K562 (cell line): ENCODE results near the gene CDT1. TPM values are rescaled to one million over a fixed set of nuclear protein-coding genes. Genes with fewer than 3 reads are reported as not detected.
A peak's percentile ranks its signal among the peaks of the same experiment; 100 is the strongest.

ENCODE experiments used
- ERF ChIP-seq: fragments of 450-650 bp; formaldehyde crosslinking; IDR thresholded peaks from 2 replicates; pipeline ENCODE4 v1.4.0; 2020; ENCODE audit warnings: mild to moderate bottlenecking, mixed read lengths
- HDAC1 ChIP-seq, 2 experiments: fragments of 450-650 bp; IDR thresholded peaks; 2 replicates each; pipeline ENCODE4 v1.6.1; 2016 to 2017; ENCODE audit warnings: inconsistent platforms in 1 of 2, mild to moderate bottlenecking in 1 of 2, moderate library complexity in 1 of 2
- KAT7 ChIP-seq: sonication (generic); formaldehyde crosslinking; IDR thresholded peaks from 2 replicates; pipeline ENCODE4 v1.8.0; 2022; ENCODE audit warnings: missing genetic modification reagents, mild to moderate bottlenecking, borderline replicate concordance
- KDM1A ChIP-seq, 2 experiments: fragments of 450-650 bp; IDR thresholded peaks; 2 replicates each; pipeline ENCODE4 v1.6.1; 2016; ENCODE audit warnings: mild to moderate bottlenecking in 2 of 2
- MAFG ChIP-seq: fragments of 450-650 bp; conservative IDR thresholded peaks from 2 replicates; pipeline ENCODE4 v1.6.1; 2016; ENCODE audit warnings: missing genetic modification characterization, missing compliant biosample characterization
- MYC ChIP-seq, 2 experiments: fragments of 250-450 bp in 1 of 2; sonication (Bioruptor Pico) in 1 of 2; IDR thresholded peaks; 2 replicates each; pipeline versions ENCODE4 v1.5.1 to v1.6.1; 2012 to 2021; ENCODE audit warnings: low read depth in 2 of 2, borderline replicate concordance in 1 of 2, improper control_type of control experiment in 1 of 2, low read length in 1 of 2, mild to moderate bottlenecking in 1 of 2, moderate library complexity in 1 of 2
- PHF20 ChIP-seq: fragments of 450-650 bp; IDR thresholded peaks from 2 replicates; pipeline ENCODE4 v1.6.1; 2018; ENCODE audit not compliant: partially characterized antibody
- RFX7 ChIP-seq: fragments of 250-450 bp; sonication (Bioruptor Pico); IDR thresholded peaks from 2 replicates; pipeline ENCODE4 v1.5.1; 2021; ENCODE audit warnings: mild to moderate bottlenecking
- TAL1 ChIP-seq: fragments of 450-650 bp; IDR thresholded peaks from 2 replicates; pipeline ENCODE4 v1.6.1; 2016; ENCODE audit warnings: mild to moderate bottlenecking
- TEAD4 ChIP-seq, 2 experiments: sonication (generic) in 1 of 2; formaldehyde crosslinking in 1 of 2; IDR thresholded peaks; 2 replicates each; pipeline versions ENCODE4 v1.6.1 to v1.8.0; 2012 to 2022; ENCODE audit warnings: borderline replicate concordance in 1 of 2, inconsistent platforms in 1 of 2, low read length in 1 of 2, mild to moderate bottlenecking in 1 of 2, missing genetic modification reagents in 1 of 2
- ZKSCAN1 ChIP-seq: fragments of 150-350 bp; IDR thresholded peaks from 2 replicates; pipeline ENCODE4 v1.6.1; 2016; ENCODE audit warnings: low read depth, low read length
- ZNF324 ChIP-seq: fragments of 250-450 bp; sonication (Bioruptor Pico); IDR thresholded peaks from 2 replicates; pipeline ENCODE4 v1.4.0; 2020; ENCODE audit warnings: mild to moderate bottlenecking
- polyA plus RNA-seq, 8 experiments: library from polyadenylated mRNA; depleted of rRNA in 4 of 8; stranded (reverse) in 5 of 8; unstranded in 3 of 8; fragments of >200 nt; fragmentation: Nextera tagmentation in 2 of 8; fragmentation: Illumina TruSeq in 1 of 8; extraction: Ambion mirVana in 2 of 8; extraction: Trizol in 1 of 8; gene quantifications; 2 replicates each; pipeline versions ENCODE4 v1.2.1 to v1.2.3, GENCODE V29; 2011 to 2014; ENCODE audit warnings: inconsistent platforms in 1 of 8, missing spikeins in 1 of 8
- total RNA-seq, 7 experiments: library from RNA; depleted of rRNA in 6 of 7; stranded (reverse); fragments of >200 nt in 6 of 7; fragmentation: Illumina TruSeq in 2 of 7; extraction: Trizol in 2 of 7; gene quantifications; 2 replicates each; pipeline versions ENCODE4 v1.2.1 to v1.2.3, GENCODE V29; 2011 to 2021; ENCODE audit warnings: low replicate concordance in 1 of 7
- TF ChIP-seq, protein P1 (sequence below), 2 experiments: fragments of 150-350 bp in 1 of 2; IDR thresholded peaks; 2 replicates each; pipeline ENCODE4 v1.6.1; 2012 to 2016; ENCODE audit warnings: low read depth in 2 of 2, low read length in 2 of 2, mild to moderate bottlenecking in 1 of 2, moderate library complexity in 1 of 2
- TF ChIP-seq, protein P2 (sequence below): fragments of 450-650 bp; IDR thresholded peaks from 2 replicates; pipeline ENCODE4 v1.6.1; 2016; ENCODE audit warnings: antibody characterized with exemption
- TF ChIP-seq, protein P3 (sequence below): fragments of 450-650 bp; formaldehyde crosslinking; IDR thresholded peaks from 2 replicates; pipeline ENCODE4 v1.4.0; 2020; ENCODE audit warnings: mild to moderate bottlenecking, moderate library complexity
- TF ChIP-seq, protein P4 (sequence below), 2 experiments: fragments of 450-650 bp; conservative IDR thresholded peaks; 2 replicates each; pipeline ENCODE4 v1.6.1; 2017; ENCODE audit warnings: mild to moderate bottlenecking in 2 of 2, moderate library complexity in 2 of 2
- TF ChIP-seq, protein P5 (sequence below): fragments of 450-650 bp; formaldehyde crosslinking; IDR thresholded peaks from 2 replicates; pipeline ENCODE4 v1.4.0; 2020; ENCODE audit warnings: mild to moderate bottlenecking, moderate library complexity

The CDT1 gene
- total and polyA plus RNA-seq, 9 of the 15 experiments (the other 6 are each of a cell fraction or from before 2014, with no cell fraction given): 0.92 to 178 (median 14.2) TPM

DNA sequence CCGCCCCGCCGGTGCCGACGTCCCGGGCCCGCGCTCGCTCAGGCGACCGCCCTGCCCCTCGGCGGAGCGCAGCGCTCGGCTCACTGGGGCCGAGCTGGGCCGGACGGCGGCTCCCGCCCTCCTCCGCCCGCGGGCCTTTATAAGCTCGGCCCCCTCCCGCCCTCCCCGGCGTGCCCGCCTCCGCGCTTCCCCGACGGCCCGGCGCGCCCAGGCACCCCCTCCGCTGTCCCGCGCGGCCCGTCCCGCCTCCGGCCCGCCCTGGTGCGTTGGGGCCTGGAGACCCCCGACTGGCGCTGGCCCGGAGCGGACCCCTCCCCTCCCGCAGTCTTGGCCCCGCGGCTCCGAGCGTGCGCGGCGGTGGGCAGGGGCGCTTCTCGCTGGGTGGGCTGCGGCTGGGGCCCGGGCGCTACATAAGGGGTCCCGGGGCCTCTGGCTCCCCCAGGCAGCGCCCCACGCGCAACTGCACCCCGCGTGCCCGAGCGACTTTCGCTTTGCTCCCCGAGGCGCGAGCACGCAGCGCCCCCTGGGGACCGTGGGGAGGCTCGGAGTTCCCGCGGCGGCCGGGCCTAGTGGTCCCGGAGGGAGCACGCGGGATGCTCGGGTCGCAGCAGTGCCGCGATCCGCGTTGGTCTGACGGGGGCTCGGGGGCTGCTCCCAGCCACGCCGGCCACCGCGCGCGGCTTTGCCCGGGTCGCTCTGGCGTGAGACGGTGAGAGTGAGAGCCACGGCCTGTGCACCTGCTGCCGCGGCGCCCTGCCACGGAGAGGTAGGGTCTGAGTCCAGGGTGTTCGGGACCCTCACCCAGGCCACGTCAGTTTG lies 18.3 kb upstream of the CDT1 start, which contains the start of gene PIEZO1 (continued):
- TF ChIP-seq, protein P1, sequence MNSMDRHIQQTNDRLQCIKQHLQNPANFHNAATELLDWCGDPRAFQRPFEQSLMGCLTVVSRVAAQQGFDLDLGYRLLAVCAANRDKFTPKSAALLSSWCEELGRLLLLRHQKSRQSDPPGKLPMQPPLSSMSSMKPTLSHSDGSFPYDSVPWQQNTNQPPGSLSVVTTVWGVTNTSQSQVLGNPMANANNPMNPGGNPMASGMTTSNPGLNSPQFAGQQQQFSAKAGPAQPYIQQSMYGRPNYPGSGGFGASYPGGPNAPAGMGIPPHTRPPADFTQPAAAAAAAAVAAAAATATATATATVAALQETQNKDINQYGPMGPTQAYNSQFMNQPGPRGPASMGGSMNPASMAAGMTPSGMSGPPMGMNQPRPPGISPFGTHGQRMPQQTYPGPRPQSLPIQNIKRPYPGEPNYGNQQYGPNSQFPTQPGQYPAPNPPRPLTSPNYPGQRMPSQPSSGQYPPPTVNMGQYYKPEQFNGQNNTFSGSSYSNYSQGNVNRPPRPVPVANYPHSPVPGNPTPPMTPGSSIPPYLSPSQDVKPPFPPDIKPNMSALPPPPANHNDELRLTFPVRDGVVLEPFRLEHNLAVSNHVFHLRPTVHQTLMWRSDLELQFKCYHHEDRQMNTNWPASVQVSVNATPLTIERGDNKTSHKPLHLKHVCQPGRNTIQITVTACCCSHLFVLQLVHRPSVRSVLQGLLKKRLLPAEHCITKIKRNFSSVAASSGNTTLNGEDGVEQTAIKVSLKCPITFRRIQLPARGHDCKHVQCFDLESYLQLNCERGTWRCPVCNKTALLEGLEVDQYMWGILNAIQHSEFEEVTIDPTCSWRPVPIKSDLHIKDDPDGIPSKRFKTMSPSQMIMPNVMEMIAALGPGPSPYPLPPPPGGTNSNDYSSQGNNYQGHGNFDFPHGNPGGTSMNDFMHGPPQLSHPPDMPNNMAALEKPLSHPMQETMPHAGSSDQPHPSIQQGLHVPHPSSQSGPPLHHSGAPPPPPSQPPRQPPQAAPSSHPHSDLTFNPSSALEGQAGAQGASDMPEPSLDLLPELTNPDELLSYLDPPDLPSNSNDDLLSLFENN (IDR thresholded peaks at IDR 0.05; ENCODE audit: low read depth in 2 of 2, low read length in 2 of 2): peak in 1 of 2 experiments; percentile 45; a peak in 1 of 4 replicates
- TF ChIP-seq, protein P2, sequence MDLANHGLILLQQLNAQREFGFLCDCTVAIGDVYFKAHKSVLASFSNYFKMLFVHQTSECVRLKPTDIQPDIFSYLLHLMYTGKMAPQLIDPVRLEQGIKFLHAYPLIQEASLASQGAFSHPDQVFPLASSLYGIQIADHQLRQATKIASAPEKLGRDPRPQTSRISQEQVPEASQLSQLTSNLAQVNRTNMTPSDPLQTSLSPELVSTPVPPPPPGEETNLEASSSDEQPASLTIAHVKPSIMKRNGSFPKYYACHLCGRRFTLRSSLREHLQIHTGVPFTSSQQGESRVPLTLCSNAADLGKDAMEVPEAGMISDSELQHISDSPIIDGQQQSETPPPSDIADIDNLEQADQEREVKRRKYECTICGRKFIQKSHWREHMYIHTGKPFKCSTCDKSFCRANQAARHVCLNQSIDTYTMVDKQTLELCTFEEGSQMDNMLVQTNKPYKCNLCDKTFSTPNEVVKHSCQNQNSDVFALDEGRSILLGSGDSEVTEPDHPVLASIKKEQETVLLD: peak; percentile 78
- TF ChIP-seq ZKSCAN1 (peak; percentile 67), RFX7 (CRISPR knock-in tag) (no peak), ZNF324 (no peak), PHF20 (peak; percentile 57), ERF (peak; percentile 2; the same call in 1 of the 2 replicates), MAFG (tag) (no peak), TAL1 (no peak), KDM1A (IDR thresholded peaks at IDR 0.05) (no peak), TEAD4 (IDR thresholded peaks at IDR 0.05; ENCODE audit: low read length) (no peak; the same call in 1 of the 2 replicates), TEAD4 (CRISPR knock-in tag; IDR thresholded peaks at IDR 0.05; ENCODE audit: borderline replicate concordance) (peak; percentile 86; the same call in 1 of the 2 replicates), KAT7 (CRISPR knock-in tag) (peak; percentile 100), MYC (IDR thresholded peaks at IDR 0.05; ENCODE audit: low read depth, low read length) (peak; percentile 97), MYC (CRISPR knock-in tag; IDR thresholded peaks at IDR 0.05; ENCODE audit: borderline replicate concordance, low read depth) (no peak), HDAC1 (IDR thresholded peaks at IDR 0.05) (peak; percentile 50 to 95; a peak in 2 of 4 replicates)
- TF ChIP-seq, protein P3, sequence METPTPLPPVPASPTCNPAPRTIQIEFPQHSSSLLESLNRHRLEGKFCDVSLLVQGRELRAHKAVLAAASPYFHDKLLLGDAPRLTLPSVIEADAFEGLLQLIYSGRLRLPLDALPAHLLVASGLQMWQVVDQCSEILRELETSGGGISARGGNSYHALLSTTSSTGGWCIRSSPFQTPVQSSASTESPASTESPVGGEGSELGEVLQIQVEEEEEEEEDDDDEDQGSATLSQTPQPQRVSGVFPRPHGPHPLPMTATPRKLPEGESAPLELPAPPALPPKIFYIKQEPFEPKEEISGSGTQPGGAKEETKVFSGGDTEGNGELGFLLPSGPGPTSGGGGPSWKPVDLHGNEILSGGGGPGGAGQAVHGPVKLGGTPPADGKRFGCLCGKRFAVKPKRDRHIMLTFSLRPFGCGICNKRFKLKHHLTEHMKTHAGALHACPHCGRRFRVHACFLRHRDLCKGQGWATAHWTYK (CRISPR knock-in tag): peak; percentile 33; the same call in 1 of the 2 replicates
- TF ChIP-seq, protein P4, sequence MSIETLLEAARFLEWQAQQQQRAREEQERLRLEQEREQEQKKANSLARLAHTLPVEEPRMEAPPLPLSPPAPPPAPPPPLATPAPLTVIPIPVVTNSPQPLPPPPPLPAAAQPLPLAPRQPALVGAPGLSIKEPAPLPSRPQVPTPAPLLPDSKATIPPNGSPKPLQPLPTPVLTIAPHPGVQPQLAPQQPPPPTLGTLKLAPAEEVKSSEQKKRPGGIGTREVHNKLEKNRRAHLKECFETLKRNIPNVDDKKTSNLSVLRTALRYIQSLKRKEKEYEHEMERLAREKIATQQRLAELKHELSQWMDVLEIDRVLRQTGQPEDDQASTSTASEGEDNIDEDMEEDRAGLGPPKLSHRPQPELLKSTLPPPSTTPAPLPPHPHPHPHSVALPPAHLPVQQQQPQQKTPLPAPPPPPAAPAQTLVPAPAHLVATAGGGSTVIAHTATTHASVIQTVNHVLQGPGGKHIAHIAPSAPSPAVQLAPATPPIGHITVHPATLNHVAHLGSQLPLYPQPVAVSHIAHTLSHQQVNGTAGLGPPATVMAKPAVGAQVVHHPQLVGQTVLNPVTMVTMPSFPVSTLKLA (conservative IDR thresholded peaks at IDR 0.05): peak; percentile 65 to 84
- TF ChIP-seq, protein P5, sequence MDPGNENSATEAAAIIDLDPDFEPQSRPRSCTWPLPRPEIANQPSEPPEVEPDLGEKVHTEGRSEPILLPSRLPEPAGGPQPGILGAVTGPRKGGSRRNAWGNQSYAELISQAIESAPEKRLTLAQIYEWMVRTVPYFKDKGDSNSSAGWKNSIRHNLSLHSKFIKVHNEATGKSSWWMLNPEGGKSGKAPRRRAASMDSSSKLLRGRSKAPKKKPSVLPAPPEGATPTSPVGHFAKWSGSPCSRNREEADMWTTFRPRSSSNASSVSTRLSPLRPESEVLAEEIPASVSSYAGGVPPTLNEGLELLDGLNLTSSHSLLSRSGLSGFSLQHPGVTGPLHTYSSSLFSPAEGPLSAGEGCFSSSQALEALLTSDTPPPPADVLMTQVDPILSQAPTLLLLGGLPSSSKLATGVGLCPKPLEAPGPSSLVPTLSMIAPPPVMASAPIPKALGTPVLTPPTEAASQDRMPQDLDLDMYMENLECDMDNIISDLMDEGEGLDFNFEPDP: no peak
